Cardiac muscle cell (in vitro differentiated cells and primary cell): ENCODE data around the gene APOBEC3C. TPM values are rescaled to one million over a fixed set of nuclear protein-coding genes. Genes with fewer than 3 reads are reported as not detected.
"Not testable (repeated sequence)": the region's sequence is repeated elsewhere in the genome, so short reads cannot be mapped to it uniquely, and the experiment has no call there.

ENCODE experiments used
- DNase-seq, 2 donors: peaks; one replicate each; pipeline versions ENCODE4 v3.0.0 to v3.0.0-alpha.2; 2010 to 2017; ENCODE audit warnings: low read depth in 1 of 2, low spot score in 1 of 2
- H3K27ac ChIP-seq: fragments of 200-600 bp; sonication (generic); 2 replicates; pipeline ENCODE4 v1.5.1; 2016
- H3K27me3 ChIP-seq: fragments of 200-600 bp; sonication (generic); 2 replicates; pipeline ENCODE4 v1.6.0; 2016; ENCODE audit warnings: control low read depth
- H3K36me3 ChIP-seq: fragments of 200-600 bp; sonication (generic); 2 replicates; pipeline ENCODE4 v1.5.1; 2016; ENCODE audit warnings: control low read depth
- H3K4me1 ChIP-seq: fragments of 200-600 bp; sonication (generic); 2 replicates; pipeline ENCODE4 v1.8.1; 2017; ENCODE audit warnings: low read depth, mild to moderate bottlenecking, mixed run types
- H3K4me3 ChIP-seq: fragments of 200-600 bp; sonication (generic); 2 replicates; pipeline ENCODE4 v1.5.1; 2016; ENCODE audit warnings: mild to moderate bottlenecking
- H3K9me3 ChIP-seq: fragments of 200-600 bp; sonication (generic); 2 replicates; pipeline ENCODE4 v1.5.1; 2017; ENCODE audit warnings: low read depth, mild to moderate bottlenecking, control low read depth
- CTCF ChIP-seq: IDR thresholded peaks from 2 replicates; pipeline ENCODE4 v1.5.1; 2012; ENCODE audit warnings: low read depth, mild to moderate bottlenecking, low read length
- polyA plus RNA-seq: library from polyadenylated mRNA; unstranded; fragments of >200 nt; fragmentation: Nextera tagmentation; extraction: Ambion mirVana; gene quantifications from 2 replicates; pipeline ENCODE4 v1.2.1, GENCODE V29; 2016
- total RNA-seq: library from RNA; depleted of rRNA; stranded (reverse); fragments of >200 nt; gene quantifications from 2 replicates; pipeline ENCODE4 v1.2.3, GENCODE V29; 2016

Gene APOBEC3C
- total and polyA plus RNA-seq, 2 experiments from 2014 or later = 15.7 to 84.0 TPM

- Histone ChIP-seq H3K9me3 (no peaks in the 10 kb centered on the region), H3K36me3 (no peaks in the 10 kb centered on the region), H3K27me3 (no peaks in the 10 kb centered on the region), H3K27ac (no peak overlapping the region), H3K4me3 (no peak overlapping the region), H3K4me1 (peaks cover 38% of the 10 kb centered on the region)
- DNase-seq = no peak
- no peak for TF ChIP-seq CTCF
Observed at GRCh38 chr22:39017596-39018365, 3.7 kb downstream of the APOBEC3C start.

- Histone ChIP-seq H3K4me1 (peaks cover 18% of the 10 kb centered on the region), H3K27ac (peak overlapping the region; percentile 56)
- H3K4me3 ChIP-seq, H3K27me3 ChIP-seq, H3K9me3 ChIP-seq, H3K36me3 ChIP-seq: not testable (repeated sequence)
- peak in 1 of 2 donors; percentile 10 for DNase-seq
Observed at GRCh38 chr22:39020021-39020651, 6.1 kb downstream of the APOBEC3C start.

GRCh38 chr22:39021552-39022250 is 7.6 kb downstream of the APOBEC3C start:
- no peaks in the 10 kb centered on the region for H3K36me3 ChIP-seq
- H3K27ac ChIP-seq = peak overlapping the region; percentile 82
- H3K4me3 ChIP-seq = no peak overlapping the region
- H3K27me3 ChIP-seq = no peaks in the 10 kb centered on the region
- TF ChIP-seq CTCF = no peak
- DNase-seq = peak in 1 of 2 donors; percentile 4
- peaks cover 13% of the 10 kb centered on the region for H3K4me1 ChIP-seq
- no peaks in the 10 kb centered on the region for H3K9me3 ChIP-seq

- Histone ChIP-seq H3K4me3 (no peak overlapping the region), H3K9me3 (no peaks in the 10 kb centered on the region), H3K27me3 (no peaks in the 10 kb centered on the region), H3K27ac (no peak overlapping the region), H3K4me1 (peaks cover 20% of the 10 kb centered on the region), H3K36me3 (no peaks in the 10 kb centered on the region)
- TF ChIP-seq CTCF = no peak
- DNase-seq = no peak
Observed at GRCh38 chr22:39024519-39025308, 10.7 kb downstream of the APOBEC3C start.

GRCh38 chr22:39026509-39027150 is 12.6 kb downstream of the APOBEC3C start:
- Histone ChIP-seq H3K36me3 (no peaks in the 10 kb centered on the region), H3K4me3 (no peak overlapping the region), H3K9me3 (no peaks in the 10 kb centered on the region), H3K27me3 (no peaks in the 10 kb centered on the region), H3K4me1 (peaks cover 11% of the 10 kb centered on the region), H3K27ac (no peak overlapping the region)
- no peak for TF ChIP-seq CTCF
- no peak for DNase-seq
